Uterus (tissue), 4 donors: ENCODE measurements around the gene DGKI. TPM values are rescaled to one million over a fixed set of nuclear protein-coding genes. Genes with fewer than 3 reads are reported as not detected.

ENCODE experiments used
- DNase-seq, 2 donors: peaks; one replicate each; pipeline ENCODE4 v3.0.0-alpha.2; 2019 to 2020
- H3K27ac ChIP-seq, 2 donors: fragments of 200-600 bp; sonication (generic); 1 replicate in 1 of 2; 2 replicates in 1 of 2; pipeline ENCODE4 v1.5.1; 2016 to 2018
- H3K27me3 ChIP-seq, 2 donors: fragments of 200-600 bp; sonication (generic); one replicate each; pipeline ENCODE4 v1.5.1; 2018 to 2019; ENCODE audit warnings: control low read depth in 1 of 2
- H3K36me3 ChIP-seq, 2 donors: fragments of 200-600 bp; sonication (generic); one replicate each; pipeline ENCODE4 v1.5.1; 2019; ENCODE audit warnings: control low read depth in 1 of 2
- H3K4me1 ChIP-seq, 2 donors: fragments of 200-600 bp; sonication (generic); one replicate each; pipeline ENCODE4 v1.5.1; 2018 to 2019; ENCODE audit warnings: control low read depth in 1 of 2
- H3K4me3 ChIP-seq, 2 donors: fragments of 200-600 bp; sonication (generic); 1 replicate in 1 of 2; 2 replicates in 1 of 2; pipeline ENCODE4 v1.5.1; 2018 to 2019; ENCODE audit warnings: mild to moderate bottlenecking in 1 of 2
- H3K9me3 ChIP-seq, 2 donors: fragments of 200-600 bp; sonication (generic); one replicate each; pipeline ENCODE4 v1.5.1; 2019; ENCODE audit warnings: control low read depth in 1 of 2
- POLR2A ChIP-seq, 2 donors: fragments of 450-650 bp; IDR thresholded peaks; one replicate each; pipeline ENCODE4 v1.6.1; 2016; ENCODE audit warnings: antibody characterized with exemption in 2 of 2, mild to moderate bottlenecking in 1 of 2, moderate library complexity in 1 of 2
- intact Hi-C: fragments of 100-400 bp; cut with DNase I; formaldehyde crosslinking; loops from one replicate; pipeline ENCODE4 v1.15.1; 2023; ENCODE audit warnings: low total_unique reads
- total RNA-seq, 4 donors: library from RNA; depleted of rRNA in 3 of 4; stranded (reverse); fragments of >200 nt in 3 of 4; gene quantifications; one replicate each; pipeline versions ENCODE4 v1.1.0 to v1.2.4, GENCODE V29; 2014 to 2023
- TF ChIP-seq, protein P1 (sequence below), 4 experiments: fragments of 200-600 bp in 2 of 4; fragments of 450-650 bp in 2 of 4; sonication (generic) in 2 of 4; IDR thresholded peaks; one replicate each; pipeline ENCODE4 v1.5.1; 2016 to 2019; ENCODE audit warnings: antibody characterized with exemption in 4 of 4, mild to moderate bottlenecking in 2 of 4, moderate library complexity in 1 of 4
- donor health status: DM: yes; HTN: yes; CAD: no.

DGKI gene
- total RNA-seq, 4 donors from 2014 or later = 1.0 to 8.5 (median 4.1) TPM

DNA sequence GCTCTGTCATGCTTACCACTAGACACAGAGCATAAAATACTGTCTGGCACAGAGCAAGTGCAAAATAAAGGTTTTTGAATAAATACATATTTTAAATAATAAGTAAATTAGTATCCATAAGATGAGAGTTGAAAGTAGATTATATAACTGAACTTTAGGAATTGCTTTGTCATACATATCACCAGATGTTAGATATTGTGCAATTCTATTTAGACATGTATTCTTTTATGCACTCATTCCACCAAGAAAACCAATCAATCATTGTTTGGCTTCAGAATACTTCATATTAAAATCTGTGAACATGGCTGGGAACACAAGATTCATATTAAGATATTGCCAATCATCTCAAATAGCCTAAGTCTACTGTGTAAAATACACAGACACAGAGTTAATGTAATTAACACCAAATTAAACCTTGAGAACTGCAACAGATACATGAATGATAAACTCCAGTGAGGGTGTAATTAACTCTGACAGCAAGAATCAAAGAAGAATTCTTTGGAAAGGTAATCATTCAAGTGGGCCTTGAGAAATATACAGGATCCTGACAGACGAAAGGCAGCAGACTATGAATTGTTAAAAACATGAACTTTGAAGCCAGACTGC lies 302.2 kb downstream of the DGKI start:
- no peak overlapping the region for H3K4me3 ChIP-seq
- intact Hi-C loops = no loop called here
- H3K27ac ChIP-seq = no peak overlapping the region

DNA sequence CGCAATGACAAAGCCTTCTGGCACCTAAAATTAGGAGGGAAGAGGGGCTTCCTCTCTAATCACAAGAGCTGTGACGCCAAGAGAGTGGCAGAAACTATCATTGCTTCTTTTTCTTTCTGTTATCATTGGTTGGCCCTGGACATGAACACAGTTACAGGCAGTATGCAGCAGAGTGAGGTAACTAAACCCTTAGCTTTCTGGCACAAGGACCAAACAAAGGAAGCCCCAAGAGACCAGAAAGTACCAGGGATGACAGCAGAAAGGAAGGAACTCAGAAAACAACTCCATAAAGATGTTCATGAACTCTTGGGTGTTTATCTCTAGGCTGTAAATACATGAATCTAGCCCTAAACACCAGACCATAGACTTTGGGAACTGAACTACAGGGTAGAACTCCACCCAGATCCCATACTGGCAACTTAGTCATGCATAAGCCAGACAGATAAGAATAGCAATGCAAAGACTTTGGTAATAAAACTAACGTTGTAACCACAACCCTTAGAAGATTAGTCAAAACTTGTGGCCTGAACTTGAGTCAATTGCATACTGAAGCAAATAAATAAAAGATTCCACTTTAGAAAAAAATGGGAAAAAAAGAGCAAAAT lies 307.6 kb downstream of the DGKI start:
- no peak for TF ChIP-seq POLR2A (IDR thresholded peaks at IDR 0.05)
- TF ChIP-seq, protein P1, sequence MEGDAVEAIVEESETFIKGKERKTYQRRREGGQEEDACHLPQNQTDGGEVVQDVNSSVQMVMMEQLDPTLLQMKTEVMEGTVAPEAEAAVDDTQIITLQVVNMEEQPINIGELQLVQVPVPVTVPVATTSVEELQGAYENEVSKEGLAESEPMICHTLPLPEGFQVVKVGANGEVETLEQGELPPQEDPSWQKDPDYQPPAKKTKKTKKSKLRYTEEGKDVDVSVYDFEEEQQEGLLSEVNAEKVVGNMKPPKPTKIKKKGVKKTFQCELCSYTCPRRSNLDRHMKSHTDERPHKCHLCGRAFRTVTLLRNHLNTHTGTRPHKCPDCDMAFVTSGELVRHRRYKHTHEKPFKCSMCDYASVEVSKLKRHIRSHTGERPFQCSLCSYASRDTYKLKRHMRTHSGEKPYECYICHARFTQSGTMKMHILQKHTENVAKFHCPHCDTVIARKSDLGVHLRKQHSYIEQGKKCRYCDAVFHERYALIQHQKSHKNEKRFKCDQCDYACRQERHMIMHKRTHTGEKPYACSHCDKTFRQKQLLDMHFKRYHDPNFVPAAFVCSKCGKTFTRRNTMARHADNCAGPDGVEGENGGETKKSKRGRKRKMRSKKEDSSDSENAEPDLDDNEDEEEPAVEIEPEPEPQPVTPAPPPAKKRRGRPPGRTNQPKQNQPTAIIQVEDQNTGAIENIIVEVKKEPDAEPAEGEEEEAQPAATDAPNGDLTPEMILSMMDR (IDR thresholded peaks at IDR 0.05) = no peak
- intact Hi-C loops = no loop called here
- no peaks in the 10 kb centered on the region for H3K4me1 ChIP-seq
- no peaks in the 10 kb centered on the region for H3K9me3 ChIP-seq
- no peak overlapping the region for H3K27ac ChIP-seq
- no peak for DNase-seq
- H3K27me3 ChIP-seq = no peaks in the 10 kb centered on the region
- no peak overlapping the region for H3K4me3 ChIP-seq
- no peaks in the 10 kb centered on the region for H3K36me3 ChIP-seq

More for the DNA sequence above, 302.2 kb downstream of the DGKI start:
- no peaks in the 10 kb centered on the region for H3K27me3 ChIP-seq
- no peaks in the 10 kb centered on the region for H3K4me1 ChIP-seq
- DNase-seq = no peak
- no peaks in the 10 kb centered on the region for H3K36me3 ChIP-seq
- H3K9me3 ChIP-seq = no peaks in the 10 kb centered on the region
- TF ChIP-seq, protein P1 (IDR thresholded peaks at IDR 0.05) = no peak
- no peak for TF ChIP-seq POLR2A (IDR thresholded peaks at IDR 0.05)

DNA sequence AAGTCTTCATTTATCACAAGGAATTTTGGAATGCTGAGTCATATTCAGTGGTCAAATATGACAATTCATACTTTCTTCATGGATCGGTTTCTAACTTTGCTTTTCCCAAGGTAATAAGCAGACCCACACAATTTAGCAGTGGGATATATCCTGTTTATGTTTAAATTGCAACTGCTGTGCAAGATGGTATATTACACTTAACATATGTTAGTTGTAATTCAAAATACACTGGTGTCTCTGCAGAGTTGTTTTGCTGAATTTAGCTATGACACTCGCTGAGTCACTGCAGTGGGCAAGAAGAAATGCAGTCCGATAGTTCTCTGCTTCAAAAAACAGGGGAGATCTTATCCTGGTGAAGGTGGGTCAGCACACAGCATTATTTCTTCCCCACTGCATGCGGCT lies 308.4 kb downstream of the DGKI start:
- Histone ChIP-seq H3K27me3 (no peaks in the 10 kb centered on the region), H3K27ac (no peak overlapping the region), H3K9me3 (no peaks in the 10 kb centered on the region), H3K4me3 (no peak overlapping the region), H3K36me3 (no peaks in the 10 kb centered on the region), H3K4me1 (no peaks in the 10 kb centered on the region)
- no peak for TF ChIP-seq POLR2A (IDR thresholded peaks at IDR 0.05)
- TF ChIP-seq, protein P1 (IDR thresholded peaks at IDR 0.05) = no peak
- intact Hi-C loops = no loop called here
- no peak for DNase-seq

DNA sequence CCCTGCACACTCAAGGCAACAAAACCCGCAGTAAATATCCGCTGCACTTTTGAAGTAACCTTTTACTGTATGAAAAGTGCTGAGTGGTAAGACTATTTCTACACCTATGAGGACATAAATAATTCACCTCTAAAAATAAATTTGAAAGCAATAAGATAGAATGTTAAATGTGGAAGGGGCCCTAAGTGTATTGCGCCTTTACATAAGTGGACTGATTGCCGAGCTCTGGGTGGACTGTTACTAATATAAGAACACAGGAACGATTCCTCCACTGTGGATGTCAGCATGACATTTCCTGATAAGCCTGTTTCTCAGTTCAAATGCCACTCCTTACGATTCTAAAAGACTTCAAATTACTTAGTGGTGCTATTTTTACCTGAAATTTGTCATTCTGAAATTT lies 311.2 kb downstream of the DGKI start:
- intact Hi-C loops = no loop called here
- TF ChIP-seq, protein P1 (IDR thresholded peaks at IDR 0.05) = no peak
- H3K27me3 ChIP-seq = no peaks in the 10 kb centered on the region
- no peak overlapping the region for H3K4me3 ChIP-seq
- H3K36me3 ChIP-seq = no peaks in the 10 kb centered on the region
- no peak overlapping the region for H3K27ac ChIP-seq
- no peaks in the 10 kb centered on the region for H3K4me1 ChIP-seq
- DNase-seq = no peak
- no peaks in the 10 kb centered on the region for H3K9me3 ChIP-seq

DNA sequence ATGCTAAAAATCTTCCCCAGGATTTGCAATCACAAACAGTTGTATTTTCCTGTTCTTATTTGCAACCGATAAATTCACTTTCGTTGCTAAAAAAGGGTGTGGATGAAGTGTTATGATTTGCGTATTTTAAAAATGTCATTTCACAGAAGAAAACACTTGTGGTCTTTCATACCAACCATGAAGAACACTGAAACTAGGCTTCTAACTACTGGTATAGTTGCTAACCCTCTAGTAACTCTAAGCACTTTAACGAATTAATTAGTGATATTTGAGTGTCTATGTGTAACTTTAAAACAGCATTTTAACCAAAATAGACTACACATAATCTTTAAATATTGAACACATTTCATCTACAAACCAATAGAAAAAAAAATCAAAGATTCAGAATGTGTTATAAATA lies 315.1 kb downstream of the DGKI start:
- Histone ChIP-seq H3K36me3 (no peaks in the 10 kb centered on the region), H3K4me3 (no peak overlapping the region), H3K27me3 (no peaks in the 10 kb centered on the region), H3K4me1 (no peaks in the 10 kb centered on the region), H3K9me3 (no peaks in the 10 kb centered on the region), H3K27ac (no peak overlapping the region)
- DNase-seq = no peak
- no peak for TF ChIP-seq POLR2A (IDR thresholded peaks at IDR 0.05)
- TF ChIP-seq, protein P1 (IDR thresholded peaks at IDR 0.05) = no peak
- intact Hi-C loops = no loop called here
